Measurements from ENCODE around the gene ACTA2.

The ACTA2 gene

DNA sequence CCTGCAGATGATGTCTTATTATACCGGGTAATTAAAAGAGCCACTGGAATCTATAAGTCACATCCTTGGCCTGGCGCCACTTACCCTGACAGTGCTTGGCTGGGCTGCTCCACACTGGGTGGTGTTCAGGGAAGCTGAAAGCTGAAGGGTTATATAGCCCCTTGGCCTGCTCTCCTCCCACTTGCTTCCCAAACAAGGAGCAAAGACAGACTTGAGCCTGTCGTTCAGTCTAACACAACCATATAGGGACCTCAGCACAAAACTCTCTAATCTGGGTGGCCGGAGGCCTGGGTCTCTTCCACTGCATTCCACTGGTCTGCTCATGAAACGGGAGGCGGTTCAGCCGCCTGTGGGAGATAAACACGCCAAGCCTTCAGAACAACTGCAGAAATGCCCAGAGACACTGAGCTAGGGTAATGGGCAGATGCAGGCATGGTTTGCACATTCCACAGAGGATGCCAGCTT is at the start of gene ACTA2:
TSS of gene ACTA2 (minus strand) at position 127 of the 465 bp plus-strand sequence. CDS start 3,843 bp downstream, outside the sequence.
- no peak for DNase-seq

DNA sequence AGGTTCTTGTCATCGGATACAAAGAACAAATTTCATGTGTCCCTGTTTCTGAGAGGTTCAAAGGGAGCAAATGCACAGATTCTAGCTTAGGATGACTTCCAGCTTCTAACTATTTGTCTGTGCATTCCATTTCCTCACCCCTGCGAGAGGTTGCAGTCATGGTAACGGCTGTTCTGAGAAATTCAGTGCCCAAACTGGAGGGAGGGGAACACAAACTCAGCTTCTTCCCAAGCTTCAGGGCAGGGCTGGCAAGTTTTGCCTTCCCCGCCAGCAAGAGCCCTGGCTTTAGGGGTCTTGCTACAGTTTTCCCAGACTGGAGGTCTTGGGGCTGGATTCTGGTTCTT is 49.1 kb upstream of the ACTA2 start:
- no peak for DNase-seq

DNA sequence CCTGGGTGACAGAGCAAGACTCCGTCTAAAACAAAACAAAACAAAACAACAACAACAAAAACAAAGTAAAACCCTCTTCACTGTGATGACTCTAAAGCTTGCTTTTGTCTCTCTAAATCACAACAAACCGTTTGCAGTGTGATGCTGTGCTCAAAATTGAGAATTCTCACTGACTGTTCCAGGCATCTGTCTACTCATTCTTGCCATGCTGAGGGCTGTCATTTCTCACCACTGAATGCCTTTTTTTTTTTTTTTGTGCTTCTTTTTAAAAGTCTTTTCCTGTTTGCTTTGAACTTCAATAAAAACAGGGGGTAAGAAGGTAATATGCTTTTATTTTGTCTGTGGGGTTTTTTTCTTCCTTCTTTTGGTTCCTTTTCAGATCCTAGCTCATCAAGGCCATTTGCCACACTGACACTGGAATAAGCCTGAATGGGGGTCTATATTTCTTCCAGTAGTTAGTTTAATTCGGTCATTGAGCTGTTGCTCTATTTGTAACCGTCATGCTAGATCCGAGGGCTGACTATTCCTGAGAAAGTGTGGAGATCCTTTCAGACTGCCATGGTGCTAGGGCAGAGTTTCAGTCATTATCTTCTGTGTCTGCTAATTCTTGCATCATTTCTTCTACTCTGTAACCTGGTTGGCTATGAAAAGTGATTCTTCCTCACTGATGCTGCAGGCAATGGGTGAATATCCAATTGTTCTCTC is 48.6 kb upstream of the ACTA2 start:
- no peak for DNase-seq

DNA sequence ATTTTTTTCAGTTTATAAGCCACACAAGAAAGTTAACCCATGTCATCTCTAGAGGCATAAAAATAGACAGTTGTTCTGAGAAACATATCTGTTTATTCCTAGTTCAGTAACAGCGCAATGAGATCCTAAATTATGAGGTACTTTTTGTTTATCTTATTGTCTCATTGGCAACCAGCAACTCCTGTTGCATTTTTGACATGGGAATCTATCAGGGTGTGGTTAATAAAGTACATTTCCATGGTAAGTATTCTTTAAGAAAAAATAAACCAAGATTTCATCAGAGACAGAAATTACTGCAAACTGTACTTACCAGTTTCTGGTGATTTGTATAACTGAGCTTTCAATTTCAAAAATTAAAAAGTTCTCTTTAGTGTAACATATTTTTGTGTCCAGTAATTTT is 47.1 kb upstream of the ACTA2 start:
- DNase-seq, result no peak

DNA sequence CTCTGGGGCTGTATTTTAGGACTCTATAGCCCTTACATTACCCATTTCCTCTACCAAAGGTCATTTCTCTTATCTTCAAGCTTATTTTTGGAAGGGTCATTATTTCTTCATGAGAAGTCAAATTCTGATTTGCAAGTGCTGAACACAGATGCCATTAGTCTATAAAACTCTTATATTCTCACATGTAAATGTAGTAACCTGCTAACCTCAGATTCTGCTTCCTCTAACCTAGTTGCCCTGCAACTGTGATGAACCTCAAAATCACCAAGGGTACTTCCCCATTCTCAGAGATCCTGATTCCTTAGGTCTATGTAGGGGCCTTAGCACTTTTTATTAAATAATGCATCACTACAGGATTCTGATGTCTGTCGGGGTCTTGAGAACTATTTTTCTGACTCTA is 44.4 kb upstream of the ACTA2 start:
- DNase-seq, result no peak

DNA sequence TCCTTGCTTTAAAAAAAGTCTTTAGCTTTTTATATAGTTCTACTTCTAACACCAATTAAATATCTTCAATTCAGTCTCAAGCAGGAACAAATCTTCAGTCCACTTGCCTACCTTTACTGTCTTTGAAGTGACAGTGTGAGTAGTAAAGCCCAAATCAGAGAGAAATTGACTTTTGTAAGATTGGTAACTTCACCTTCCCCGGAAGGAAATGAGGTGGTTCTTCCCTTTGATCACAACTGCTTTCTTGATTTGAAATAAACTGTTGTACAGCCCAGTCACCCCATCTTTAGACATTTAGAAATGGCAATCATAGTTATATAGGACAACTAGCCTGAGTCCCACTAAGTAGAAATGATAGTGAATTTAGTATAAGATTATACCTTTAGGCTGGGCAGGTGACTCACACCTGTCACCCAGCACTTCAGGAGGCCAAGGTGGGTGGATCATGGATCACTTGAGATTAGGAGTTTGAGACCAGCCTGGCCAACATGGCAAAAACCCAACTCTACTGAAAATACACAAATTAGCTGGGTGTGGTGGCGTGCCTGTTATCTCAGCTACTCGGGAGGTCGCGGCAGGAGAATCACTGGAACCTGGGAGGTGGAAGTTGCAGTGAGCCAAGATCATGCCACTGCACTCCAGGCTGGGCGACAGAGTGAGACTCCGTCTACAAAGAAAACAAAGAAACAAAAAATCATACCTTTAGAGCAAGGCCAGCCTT is 42.7 kb upstream of the ACTA2 start:
- no peak for DNase-seq

DNA sequence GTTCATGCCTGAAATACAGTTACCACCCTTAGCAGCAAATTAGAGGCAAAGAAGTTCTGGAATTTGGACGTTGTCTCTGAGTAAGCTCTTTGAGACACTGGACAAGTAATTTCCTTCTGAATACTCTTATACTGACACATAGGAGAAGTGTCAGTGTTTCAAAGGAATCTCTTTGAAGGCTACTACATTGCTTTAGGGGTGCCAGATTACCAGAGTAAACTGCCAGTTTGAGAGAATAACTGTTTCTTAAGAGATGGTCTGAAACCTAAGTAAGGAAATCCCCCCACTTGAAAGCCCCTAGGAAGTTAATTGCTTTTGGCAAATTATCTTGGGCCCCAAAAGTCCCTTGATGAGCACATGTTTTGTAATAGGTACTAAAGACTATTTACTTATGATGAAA is 41.4 kb upstream of the ACTA2 start:
- DNase-seq, result no peak

DNA sequence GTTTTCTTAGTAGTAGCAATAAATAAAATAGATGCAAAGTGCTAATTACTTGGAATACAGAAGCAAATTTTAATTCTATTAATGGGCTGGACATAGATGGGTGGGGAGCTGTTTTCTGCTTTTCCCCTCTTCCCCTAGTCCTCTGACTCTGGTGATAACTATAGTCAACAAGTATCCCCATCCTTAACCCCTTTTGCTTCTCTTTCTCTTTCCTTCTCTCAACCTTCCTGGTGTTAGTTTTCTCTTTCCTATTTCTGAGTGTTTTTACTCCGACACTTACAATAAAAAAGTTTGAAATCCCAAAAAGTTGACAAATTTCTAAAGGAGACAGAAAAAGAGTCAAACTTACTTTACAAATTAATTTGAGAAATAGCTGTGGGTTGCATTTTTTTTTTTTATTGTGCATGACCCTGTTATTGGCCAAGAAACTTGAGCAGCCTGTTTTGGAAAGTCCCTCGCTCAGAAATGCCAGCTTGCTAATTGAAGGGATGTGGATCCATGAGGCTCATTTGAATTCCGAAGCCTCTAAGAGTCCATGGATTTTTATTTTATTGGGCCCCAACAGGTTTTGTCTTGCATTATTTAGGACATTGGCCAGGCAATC is 40.5 kb upstream of the ACTA2 start:
- DNase-seq, result no peak

DNA sequence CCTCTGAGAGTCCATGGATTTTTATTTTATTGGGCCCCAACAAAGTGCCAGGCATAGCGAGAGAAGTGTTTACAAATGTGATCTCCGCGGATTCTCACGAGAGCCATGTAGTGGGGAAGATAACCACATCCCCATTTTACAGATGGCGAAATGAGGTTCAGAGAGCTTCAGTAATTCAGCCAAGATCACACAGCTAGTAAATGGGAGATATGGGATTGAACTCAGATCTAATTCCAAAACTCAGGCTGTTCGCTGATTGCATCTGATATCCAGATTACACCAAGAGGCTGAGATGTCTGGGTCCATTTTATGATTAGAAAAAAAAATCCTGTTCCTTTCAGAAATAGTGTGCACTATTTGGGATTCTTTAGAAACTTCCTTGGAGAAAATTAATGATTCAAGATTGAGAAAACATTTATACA is 39.3 kb upstream of the ACTA2 start:
- DNase-seq, result no peak

DNA sequence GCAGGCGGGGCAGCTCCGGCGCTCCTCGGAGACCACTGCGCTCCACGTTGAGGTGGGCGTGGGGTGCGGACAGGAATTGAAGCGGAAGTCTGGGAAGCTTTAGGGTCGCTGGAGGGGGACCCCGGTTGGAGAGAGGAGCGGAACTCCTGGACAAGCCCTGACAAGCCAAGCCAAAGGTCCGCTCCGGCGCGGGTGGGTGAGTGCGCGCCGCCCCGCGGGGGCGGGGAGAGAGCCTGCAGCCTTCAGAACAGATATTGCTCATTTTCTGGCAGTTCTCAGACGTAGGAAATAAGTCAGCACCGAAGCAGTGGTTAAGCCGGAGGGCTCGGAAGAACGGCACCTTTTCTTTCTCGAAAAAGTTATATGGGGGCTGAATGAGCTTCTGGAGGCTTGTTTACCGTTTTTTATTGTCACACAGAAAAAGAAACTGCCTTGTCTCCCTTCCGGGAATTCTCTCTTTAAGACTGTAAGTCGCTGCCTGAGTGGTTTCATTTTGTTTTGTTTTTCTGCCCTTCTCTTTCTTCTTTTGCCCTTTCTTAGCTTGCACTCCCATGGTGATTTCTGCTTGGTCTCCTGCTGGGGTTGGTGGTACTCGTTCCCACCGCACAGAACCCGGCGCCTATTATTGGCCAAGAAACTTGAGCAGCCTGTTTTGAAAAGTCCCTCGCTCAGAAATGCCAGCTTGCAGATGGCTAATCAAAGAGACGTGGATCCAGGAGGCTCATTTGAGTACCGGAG is 38.8 kb upstream of the ACTA2 start:
- DNase-seq, result peak; percentile 74

DNA sequence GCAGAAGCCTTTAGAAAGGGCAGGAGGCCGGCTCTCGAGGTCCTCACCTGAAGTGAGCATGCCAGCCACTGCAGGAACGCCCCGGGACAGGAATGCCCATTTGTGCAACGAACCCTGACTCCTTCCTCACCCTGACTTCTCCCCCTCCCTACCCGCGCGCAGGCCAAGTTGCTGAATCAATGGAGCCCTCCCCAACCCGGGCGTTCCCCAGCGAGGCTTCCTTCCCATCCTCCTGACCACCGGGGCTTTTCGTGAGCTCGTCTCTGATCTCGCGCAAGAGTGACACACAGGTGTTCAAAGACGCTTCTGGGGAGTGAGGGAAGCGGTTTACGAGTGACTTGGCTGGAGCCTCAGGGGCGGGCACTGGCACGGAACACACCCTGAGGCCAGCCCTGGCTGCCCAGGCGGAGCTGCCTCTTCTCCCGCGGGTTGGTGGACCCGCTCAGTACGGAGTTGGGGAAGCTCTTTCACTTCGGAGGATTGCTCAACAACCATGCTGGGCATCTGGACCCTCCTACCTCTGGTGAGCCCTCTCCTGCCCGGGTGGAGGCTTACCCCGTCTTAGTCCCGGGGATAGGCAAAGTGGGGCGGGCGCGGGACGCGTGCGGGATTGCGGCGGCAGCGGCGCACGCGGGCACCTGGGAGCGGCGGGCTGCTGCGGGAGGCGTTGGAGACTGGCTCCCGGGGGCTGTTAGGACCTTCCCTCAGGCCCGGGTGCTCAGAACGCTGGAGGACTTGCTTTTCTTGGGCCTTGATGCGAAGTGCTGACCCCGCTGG is 38.0 kb upstream of the ACTA2 start, which contains the start of gene FAS:
TSS of gene FAS (plus strand) at position 415 of the 777 bp plus-strand sequence. CDS start at position 494, 79 bp downstream.
- peak; percentile 81 for DNase-seq

DNA sequence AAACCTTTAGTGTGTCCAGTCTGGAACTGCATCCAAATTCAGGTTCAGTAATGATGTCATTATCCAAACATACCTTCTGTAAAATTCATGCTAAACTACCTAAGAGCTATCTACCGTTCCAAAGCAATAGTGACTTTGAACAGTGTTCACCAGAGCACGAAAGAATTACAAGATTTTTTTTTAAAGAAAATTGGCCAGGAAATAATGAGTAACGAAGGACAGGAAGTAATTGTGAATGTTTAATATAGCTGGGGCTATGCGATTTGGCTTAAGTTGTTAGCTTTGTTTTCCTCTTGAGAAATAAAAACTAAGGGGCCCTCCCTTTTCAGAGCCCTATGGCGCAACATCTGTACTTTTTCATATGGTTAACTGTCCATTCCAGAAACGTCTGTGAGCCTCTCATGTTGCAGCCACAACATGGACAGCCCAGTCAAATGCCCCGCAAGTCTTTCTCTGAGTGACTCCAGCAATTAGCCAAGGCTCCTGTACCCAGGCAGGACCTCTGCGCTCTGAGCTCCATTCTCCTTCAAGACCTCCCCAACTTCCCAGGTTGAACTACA is 37.3 kb upstream of the ACTA2 start:
- no peak for DNase-seq

DNA sequence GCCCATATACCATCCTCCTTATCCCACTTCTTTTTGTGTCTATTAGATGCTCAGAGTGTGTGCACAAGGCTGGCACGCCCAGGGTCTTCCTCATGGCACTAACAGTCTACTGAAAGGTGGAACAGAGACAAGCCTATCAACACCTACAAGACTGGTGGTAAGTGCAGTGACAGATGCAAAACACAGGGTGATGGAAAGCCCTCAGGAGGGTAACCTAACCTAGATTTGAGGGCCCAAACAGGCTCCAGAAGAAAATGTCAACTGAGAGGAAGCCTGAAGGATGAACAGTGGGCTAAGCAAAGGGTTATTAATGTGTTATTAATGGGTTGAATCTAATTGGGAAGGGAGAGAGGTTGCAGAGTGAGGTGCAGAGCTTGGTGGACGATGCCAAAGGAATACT is 36.9 kb upstream of the ACTA2 start:
- DNase-seq, result no peak

DNA sequence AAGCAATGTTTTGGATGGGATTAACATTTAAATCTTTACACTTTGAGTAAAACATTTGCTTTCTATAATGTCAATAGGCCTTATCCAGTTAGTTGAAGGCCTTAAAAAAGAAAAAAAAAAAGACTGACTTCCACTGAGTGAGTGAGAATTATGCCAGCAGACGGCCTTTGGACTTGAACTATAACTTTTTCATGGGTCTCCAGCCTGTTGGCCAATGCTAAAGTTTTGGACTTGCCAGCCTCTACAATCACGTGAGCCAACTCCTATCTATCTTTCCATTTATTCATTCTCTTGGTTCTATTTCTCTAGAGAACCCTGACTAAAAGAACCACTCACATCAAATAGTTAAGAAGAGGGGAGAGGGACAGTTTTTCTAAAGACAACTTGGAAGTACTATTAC is 35.3 kb upstream of the ACTA2 start:
- DNase-seq, result no peak

DNA sequence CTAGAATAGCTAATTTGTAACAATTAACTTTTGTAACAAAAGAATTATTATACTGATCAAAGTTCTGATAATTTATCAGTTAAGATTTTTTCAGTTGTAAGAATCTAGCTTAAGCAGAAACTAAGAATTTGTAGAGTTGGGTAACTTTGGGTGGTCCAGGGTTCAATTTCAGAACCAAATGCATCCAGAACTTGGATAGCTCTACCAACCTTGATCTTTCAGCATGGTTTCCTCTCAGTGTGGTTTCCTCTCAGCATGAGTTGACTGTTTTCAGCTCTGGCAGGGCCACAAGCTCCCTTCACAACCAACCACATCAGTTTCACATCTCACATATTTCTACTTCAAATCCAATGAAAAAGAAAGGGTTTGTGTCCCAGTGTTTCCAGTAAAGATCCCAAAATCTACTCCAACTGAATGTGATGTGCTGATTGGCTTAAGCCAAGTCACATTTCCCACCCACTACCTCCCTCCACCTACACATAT is 34.7 kb upstream of the ACTA2 start:
- no peak for DNase-seq

DNA sequence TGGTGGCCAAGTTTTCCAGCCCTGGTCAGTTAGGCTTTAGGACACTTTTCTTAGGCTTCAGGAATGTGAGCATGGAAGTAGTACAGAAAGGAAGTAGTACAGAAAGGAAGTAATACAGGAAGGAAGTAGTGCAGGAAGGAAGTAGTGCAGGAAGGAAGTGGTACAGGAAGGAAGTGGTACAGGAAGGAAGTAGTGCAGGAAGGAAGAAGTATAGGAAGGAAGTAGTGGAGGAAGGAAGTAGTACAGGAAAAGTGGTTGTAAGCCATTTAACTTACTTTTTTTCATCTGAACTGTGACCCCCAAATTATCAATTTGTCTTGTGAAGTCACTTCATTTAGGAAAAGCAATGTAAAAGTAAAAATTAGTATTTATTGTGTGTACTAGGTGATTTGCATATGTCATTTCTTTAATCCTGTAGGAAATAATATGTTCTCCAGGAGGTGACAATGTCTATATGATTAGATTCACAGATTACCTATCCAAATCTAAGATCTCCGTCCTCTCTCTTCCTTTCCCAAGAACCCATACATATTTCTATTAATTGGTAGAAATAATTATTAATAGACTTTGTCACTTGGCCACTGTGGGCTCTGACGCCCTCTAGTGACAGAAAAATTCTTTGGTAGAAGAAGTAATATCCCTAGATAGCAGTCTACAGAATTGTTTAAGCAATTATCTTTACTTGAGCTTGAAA is 34.1 kb upstream of the ACTA2 start:
- no peak for DNase-seq

DNA sequence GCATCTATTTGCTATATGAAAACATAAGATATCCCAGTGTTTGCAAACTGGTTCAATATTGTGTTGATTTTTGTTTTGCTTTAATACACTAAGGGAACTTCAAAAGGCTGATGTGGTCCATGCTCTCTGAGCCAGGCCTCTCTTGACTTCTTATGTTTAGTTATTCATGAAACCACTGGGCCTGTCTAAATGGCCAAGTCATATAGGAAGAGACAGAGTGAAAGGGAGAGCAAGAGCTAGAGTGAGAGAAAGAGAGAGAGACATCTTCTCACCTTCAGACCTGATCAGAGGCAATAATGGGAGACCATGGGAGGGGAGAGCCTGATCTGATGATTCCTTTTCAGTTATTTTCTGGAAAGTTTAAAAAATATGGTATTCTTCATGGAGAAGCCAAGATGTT is 32.0 kb upstream of the ACTA2 start:
- no peak for DNase-seq

DNA sequence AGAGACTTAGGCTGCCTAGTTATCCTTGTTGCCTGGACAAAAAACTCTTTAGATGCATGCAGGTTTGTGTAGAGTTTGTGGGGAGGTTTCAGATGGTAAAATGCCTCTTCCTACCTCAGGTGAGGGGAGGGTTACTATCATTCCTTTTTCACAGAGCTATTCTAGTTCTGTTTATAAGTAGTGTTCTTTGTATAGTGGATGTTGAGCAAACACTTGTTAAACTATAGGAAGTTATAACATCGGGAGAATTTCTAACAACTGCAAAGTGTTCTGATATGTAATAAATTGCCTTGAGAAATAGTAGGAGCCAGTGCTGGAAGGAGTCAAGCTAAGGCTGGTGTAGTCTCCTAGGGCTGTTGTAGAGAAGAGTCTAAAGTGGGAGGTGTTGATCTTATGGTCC is 31.4 kb upstream of the ACTA2 start:
- DNase-seq, result no peak

DNA sequence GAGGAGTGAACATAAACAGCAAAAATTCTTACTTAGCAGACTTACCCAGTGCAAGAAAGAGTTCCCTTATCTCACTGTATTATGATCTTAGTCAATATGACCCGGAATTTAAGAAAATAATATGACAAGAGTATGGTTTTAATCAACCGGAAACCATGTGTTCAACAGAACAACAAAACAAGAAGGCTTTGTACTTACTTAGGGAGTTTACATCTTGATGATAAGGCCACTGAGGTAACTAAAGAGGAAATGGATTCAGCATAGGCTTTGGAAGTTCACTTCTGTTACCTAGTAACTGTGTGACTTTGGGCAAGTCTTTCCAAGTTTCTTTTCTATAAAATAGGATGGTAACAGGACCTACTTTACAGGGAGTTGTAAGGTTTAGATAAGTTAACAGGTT is 30.6 kb upstream of the ACTA2 start:
- DNase-seq, result no peak

DNA sequence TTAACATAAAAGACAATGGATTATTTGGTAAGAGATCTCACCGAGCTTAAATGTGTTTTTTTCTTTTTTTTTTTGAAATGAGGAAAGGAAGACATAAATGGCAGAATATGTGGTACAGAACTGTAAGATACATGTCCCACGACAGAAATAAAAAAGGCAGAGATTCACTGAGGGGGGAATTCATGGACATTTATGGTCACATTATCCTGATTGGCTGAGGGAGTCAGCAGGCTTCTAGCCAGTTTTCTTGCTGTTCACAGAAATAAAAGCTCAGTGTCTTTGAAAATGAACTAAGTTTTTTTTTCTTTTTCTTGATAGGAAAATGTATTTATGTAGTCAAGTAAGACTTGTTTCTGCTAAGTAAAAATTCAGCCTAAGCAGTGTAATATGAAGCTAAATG is 29.8 kb upstream of the ACTA2 start:
- DNase-seq, result no peak

DNA sequence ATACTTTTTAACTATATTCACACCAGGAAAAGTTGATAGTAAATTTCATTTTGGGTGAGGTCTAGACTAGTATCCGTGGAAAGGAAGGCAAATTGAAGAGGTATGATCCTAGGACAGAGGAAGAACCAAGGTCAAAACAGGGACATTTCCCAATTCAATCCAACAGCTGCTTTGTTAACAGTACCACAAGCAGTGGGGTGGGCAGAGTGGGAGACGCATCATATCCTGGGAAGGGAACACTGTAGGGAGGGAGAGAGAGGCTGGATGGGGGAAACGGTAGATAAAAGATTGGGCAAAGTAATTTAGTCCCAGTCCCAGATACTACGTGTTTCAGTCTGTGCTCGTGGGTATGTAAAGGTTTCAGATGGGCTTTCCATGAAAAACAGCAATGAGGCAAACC is 28.9 kb upstream of the ACTA2 start:
- DNase-seq, result no peak
